Iris pigment epithelial cell (primary cell): ENCODE results near the gene TNRC6A.
"Not testable (repeated sequence)": the region's sequence is repeated elsewhere in the genome, so short reads cannot be mapped to it uniquely, and the experiment has no call there.

ENCODE experiments used
- DNase-seq: peaks from one replicate; pipeline ENCODE4 v3.0.0-alpha.2; 2011; ENCODE audit warnings: low read depth

The TNRC6A gene

GRCh38 chr16:24729243-24729950 is at the start of gene TNRC6A:
Gene TNRC6A (plus strand): TSS chr16:24729651. CDS start chr16:24729842, 191 bp downstream.
- DNase-seq, result peak; percentile 92

GRCh38 chr16:24681793-24682192 is 47.7 kb upstream of the TNRC6A start:
- DNase-seq, result peak; percentile 94

- no peak for DNase-seq
Measured at GRCh38 chr16:24683250-24683649, 46.2 kb upstream of the TNRC6A start.

- no peak for DNase-seq
Measured at GRCh38 chr16:24683847-24684493, 45.5 kb upstream of the TNRC6A start.

- DNase-seq, result peak; percentile 85
Measured at GRCh38 chr16:24685539-24686432, 43.7 kb upstream of the TNRC6A start.

GRCh38 chr16:24686678-24687077 is 42.8 kb upstream of the TNRC6A start:
- DNase-seq, result no peak

- DNase-seq, result no peak
Measured at GRCh38 chr16:24688359-24688758, 41.1 kb upstream of the TNRC6A start.

GRCh38 chr16:24689128-24689527 is 40.3 kb upstream of the TNRC6A start:
- peak; percentile 68 for DNase-seq

- no peak for DNase-seq
Measured at GRCh38 chr16:24692854-24693253, 36.6 kb upstream of the TNRC6A start.

- no peak for DNase-seq
Measured at GRCh38 chr16:24694931-24695330, 34.5 kb upstream of the TNRC6A start.

GRCh38 chr16:24696699-24697098 is 32.8 kb upstream of the TNRC6A start:
- no peak for DNase-seq

GRCh38 chr16:24698308-24698707 is 31.1 kb upstream of the TNRC6A start:
- DNase-seq, result no peak

- DNase-seq, result no peak
Measured at GRCh38 chr16:24699151-24699723, 30.2 kb upstream of the TNRC6A start.

GRCh38 chr16:24700549-24701392 is 28.7 kb upstream of the TNRC6A start:
- peak; percentile 98 for DNase-seq

- DNase-seq, result peak; percentile 53
Measured at GRCh38 chr16:24701521-24701951, 27.9 kb upstream of the TNRC6A start.

GRCh38 chr16:24707760-24708159 is 21.7 kb upstream of the TNRC6A start:
- not testable (repeated sequence) for DNase-seq

GRCh38 chr16:24713379-24713778 is 16.1 kb upstream of the TNRC6A start:
- no peak for DNase-seq

GRCh38 chr16:24717411-24717810 is 12.0 kb upstream of the TNRC6A start:
- peak; percentile 47 for DNase-seq

GRCh38 chr16:24718967-24719521 is 10.4 kb upstream of the TNRC6A start:
- no peak for DNase-seq

- no peak for DNase-seq
Measured at GRCh38 chr16:24721830-24722238, 7.6 kb upstream of the TNRC6A start.

- DNase-seq, result peak; percentile 59
Measured at GRCh38 chr16:24723663-24724062, 5.8 kb upstream of the TNRC6A start.
